ENCODE results near the gene SLC22A16.
"Not testable (repeated sequence)": the region's sequence is repeated elsewhere in the genome, so short reads cannot be mapped to it uniquely, and the experiment has no call there.

SLC22A16 gene, protein sequence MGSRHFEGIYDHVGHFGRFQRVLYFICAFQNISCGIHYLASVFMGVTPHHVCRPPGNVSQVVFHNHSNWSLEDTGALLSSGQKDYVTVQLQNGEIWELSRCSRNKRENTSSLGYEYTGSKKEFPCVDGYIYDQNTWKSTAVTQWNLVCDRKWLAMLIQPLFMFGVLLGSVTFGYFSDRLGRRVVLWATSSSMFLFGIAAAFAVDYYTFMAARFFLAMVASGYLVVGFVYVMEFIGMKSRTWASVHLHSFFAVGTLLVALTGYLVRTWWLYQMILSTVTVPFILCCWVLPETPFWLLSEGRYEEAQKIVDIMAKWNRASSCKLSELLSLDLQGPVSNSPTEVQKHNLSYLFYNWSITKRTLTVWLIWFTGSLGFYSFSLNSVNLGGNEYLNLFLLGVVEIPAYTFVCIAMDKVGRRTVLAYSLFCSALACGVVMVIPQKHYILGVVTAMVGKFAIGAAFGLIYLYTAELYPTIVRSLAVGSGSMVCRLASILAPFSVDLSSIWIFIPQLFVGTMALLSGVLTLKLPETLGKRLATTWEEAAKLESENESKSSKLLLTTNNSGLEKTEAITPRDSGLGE

GRCh38 chr6:110476046-110476849 lies at the start of gene SLC22A16:
Gene SLC22A16 (minus strand): TSS chr6:110476613. CDS start chr6:110476574, 39 bp downstream.
- no peak for DNase-seq (ENCODE audit: low read depth)

- DNase-seq (ENCODE audit: low read depth) = no peak
These were observed 48.6 kb upstream of the SLC22A16 start for GRCh38 chr6:110525001-110525400.

DNA sequence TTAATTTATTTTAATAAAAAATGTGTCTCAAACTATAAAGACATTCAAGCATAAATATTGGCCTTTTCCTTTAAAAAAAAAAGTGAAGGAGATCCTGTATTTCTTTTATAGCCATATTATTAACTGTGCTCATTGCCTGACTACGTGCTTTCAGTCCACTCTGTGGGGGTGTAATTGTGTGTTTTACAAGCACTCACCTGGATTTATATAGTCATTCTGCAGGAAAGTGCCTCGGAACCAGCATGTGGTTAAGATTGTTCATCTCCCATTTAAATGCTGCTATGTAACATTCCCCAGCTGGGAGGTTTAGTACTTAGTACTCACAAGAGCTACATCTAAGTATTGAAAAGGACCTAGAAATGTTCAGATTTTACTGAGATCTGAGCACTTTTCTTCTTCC lies 47.9 kb upstream of the SLC22A16 start:
- DNase-seq (ENCODE audit: low read depth) = no peak

GRCh38 chr6:110523451-110524021 lies 47.1 kb upstream of the SLC22A16 start:
- peak; percentile 52 for DNase-seq (ENCODE audit: low read depth)

DNA sequence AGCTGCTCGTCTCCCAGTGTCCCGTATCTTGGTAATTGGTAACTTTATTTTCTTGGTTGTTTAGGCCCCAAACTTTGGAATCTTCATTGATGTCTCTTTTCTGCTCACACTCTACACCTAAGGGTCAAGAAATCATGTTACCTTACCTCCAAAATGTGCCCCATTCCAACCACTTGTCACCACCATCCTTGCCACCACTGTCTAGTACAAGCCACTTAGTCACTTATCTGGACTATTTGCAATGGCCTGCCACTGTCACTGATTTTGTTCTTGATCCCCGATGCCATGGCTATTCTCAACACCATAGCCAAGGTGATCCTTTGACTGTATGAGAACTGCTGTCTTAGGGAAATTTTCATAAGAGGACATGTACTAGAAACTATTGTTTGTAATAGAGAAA lies 46.0 kb upstream of the SLC22A16 start:
- no peak for DNase-seq (ENCODE audit: low read depth)

- DNase-seq (ENCODE audit: low read depth) = no peak
These were observed 44.7 kb upstream of the SLC22A16 start for GRCh38 chr6:110520992-110521543.

DNA sequence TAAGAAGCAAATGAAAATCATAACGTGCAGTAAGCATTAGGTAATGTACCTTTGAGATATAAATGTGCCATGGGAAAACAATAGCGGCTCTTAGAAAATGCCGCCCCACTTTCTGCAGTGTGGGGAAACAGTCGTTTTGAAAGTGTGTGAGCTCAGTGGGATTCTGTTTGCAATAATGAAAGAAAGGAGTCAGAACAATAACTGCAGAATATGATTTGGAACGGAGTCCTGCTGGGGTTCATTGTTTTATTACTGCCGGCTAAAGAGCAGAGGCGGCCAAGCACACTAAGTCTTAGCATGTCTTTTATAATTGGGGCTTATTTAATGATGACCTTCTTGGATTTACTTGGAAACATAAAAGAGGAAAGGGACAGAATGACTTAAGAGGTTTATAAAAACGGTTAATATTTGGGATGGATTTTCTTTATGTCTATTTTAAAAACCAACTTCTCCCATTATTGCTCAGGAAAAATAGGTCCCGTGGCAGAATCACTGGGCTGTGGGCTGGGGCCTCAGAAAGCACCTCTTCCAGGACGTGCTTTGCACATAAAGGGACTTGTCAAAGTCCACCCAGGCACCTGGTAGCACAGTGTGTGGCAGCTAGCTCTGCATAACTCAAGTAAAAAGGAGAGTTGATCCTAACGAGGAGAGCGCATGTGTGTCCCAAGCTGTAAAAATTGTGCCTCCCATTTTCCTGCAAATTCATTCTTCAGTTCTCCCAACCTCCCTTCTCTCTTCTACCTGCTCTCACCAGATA lies 44.0 kb upstream of the SLC22A16 start:
- DNase-seq (ENCODE audit: low read depth) = no peak

GRCh38 chr6:110517601-110518281 lies 41.3 kb upstream of the SLC22A16 start:
- no peak for DNase-seq (ENCODE audit: low read depth)

DNA sequence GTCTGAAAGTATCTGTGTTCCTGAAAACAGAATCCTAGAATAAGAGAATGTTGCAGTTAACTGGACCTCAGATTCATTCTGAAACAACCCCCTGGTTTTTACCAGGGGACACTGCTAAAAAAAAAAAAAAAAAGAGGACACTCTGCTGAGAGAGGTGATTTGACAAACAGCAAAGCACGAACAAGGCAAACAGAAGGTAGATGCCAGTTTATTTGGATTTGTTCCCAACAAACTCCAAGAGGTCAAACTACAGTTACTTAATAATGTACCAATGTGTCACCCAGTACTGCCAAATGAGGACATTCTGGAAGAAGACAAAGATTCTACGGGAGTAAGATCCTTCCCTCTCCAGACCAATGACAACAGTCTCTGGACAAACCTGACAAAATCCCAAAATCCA lies 40.6 kb upstream of the SLC22A16 start:
- DNase-seq (ENCODE audit: low read depth) = no peak

- no peak for DNase-seq (ENCODE audit: low read depth)
These were observed 38.4 kb upstream of the SLC22A16 start for GRCh38 chr6:110514818-110515217.

DNA sequence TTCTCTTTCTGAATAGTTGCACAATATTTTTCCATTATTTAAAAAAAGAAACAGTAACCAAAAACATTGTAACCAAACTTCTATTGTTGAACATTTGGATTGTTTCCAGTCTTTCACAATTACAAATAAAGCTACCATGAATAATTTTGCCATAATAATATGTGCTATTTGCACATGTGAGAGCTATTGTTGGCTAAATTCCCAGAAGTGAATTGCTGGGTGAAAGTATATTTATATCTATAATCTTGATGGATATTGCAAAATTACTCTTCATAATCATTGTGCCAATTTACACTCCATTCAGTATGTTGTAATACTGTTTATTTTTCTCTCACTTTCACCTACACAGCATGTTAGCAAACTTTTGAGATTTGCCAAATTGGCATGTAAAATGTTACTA lies 36.6 kb upstream of the SLC22A16 start:
- no peak for DNase-seq (ENCODE audit: low read depth)

DNA sequence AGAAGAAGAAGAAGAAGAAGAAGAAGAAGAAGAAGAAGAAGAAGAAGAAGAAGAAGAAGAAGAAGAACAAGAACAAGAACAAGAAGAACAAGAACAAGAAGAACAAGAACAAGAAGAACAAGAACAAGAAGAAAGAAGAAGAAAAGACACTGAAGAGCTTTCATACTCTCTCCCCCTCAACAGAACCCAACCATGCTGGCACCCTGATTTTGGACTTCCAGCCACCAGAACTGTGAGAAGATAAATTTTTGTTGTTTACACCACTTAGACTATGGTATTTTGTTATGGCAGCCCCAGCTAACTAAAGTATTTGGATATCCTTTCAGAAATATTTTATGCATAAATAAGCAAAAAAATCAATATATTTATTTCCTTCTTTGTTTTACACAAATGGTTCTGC lies 36.1 kb upstream of the SLC22A16 start:
- DNase-seq (ENCODE audit: low read depth) = not testable (repeated sequence)

GRCh38 chr6:110511401-110511800 lies 35.0 kb upstream of the SLC22A16 start:
- peak; percentile 15 for DNase-seq (ENCODE audit: low read depth)

DNA sequence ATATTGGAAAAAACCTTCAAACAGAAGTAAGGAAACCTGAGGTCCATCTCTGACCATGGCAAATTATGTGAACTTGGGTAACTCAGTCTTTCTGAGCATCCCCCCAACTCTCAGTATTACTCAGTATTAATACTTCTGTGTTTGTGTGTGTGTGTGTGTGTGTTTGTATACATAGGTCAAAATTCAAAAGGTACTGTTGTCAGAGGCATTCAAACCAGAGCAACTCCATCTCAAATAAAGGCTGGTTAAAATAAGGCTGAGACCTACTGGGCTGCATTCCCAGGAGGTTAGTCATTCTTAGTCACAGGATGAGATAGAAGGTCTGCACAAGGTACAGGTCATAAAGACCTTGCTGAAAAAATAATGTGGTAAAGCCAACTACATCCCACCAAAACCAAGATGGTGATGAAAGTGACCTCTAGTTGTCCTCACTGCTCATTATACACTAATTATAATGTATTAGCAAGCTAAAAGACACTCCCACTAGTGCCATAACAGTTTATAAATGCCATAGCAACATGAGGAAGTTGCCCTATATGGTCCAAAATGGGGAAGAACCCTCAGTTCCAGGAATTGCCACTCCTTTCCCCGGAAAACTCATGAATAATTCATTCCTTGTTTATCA lies 33.3 kb upstream of the SLC22A16 start:
- peak; percentile 95 for DNase-seq (ENCODE audit: low read depth)

- not testable (repeated sequence) for DNase-seq (ENCODE audit: low read depth)
These were observed 28.5 kb upstream of the SLC22A16 start for GRCh38 chr6:110504891-110505290.

- no peak for DNase-seq (ENCODE audit: low read depth)
These were observed 19.5 kb upstream of the SLC22A16 start for GRCh38 chr6:110495949-110496348.

GRCh38 chr6:110493253-110493800 lies 16.9 kb upstream of the SLC22A16 start:
- no peak for DNase-seq (ENCODE audit: low read depth)

DNA sequence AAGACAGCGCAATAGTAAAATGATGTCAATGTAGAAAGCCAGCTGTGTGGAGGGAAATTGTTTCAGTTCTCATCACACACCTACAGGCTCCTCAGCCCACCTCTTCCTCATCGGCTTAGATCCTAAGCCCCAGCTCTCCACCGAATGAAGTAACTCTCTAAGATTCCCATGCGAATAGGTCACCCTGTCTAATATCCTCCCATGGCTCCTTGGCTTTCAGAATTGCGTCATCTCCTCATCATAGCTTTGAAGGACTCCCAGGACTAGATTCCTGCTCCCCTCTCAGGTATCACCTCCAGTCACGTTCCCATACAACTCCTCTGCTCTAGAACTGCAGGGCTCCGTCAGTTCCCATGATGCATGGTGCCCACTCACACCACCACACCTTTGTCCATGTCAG lies 16.2 kb upstream of the SLC22A16 start:
- peak; percentile 21 for DNase-seq (ENCODE audit: low read depth)

GRCh38 chr6:110491644-110492317 lies 15.4 kb upstream of the SLC22A16 start:
- peak; percentile 40 for DNase-seq (ENCODE audit: low read depth)

GRCh38 chr6:110491299-110491643 lies 14.9 kb upstream of the SLC22A16 start:
- DNase-seq (ENCODE audit: low read depth) = no peak
